Measurements from ENCODE around the gene NKAIN4.

Gene NKAIN4

DNA sequence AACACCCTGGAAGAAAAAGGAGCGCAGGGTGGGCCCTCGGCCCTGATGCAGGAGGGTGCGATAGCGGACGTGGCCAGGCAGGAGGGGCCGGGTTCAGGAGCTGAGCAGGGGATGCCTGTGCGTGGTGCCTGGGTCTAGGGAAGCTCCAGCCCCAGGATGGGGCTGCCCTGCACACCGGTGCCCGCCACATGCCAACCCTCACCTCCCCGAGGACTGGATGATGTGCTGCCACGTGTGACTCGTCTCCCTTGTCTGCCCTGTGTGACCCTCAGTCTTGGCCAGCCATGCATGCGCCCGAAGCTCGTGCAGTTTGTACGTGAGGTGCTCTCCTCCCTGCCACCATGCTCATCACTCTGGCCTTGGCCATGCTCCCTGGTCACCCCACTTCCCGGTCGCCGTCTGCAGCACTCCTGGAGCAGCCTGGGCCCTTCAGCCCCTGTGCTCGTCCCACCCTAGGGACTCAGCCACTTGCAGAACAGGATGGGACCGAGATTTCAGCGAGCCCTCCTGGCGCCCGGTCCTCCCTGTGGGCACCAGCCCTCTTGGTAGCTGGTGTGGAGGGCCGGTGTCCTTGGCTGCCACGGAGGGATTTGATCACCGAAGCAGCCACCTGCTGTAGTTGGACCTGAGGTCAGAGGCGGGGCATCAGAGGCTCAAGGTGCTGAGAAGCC lies 34.5 kb upstream of the NKAIN4 start:
- in situ Hi-C loops (cut with MboI; ENCODE audit: low sequenced_read_pairs), result no loop called here

DNA sequence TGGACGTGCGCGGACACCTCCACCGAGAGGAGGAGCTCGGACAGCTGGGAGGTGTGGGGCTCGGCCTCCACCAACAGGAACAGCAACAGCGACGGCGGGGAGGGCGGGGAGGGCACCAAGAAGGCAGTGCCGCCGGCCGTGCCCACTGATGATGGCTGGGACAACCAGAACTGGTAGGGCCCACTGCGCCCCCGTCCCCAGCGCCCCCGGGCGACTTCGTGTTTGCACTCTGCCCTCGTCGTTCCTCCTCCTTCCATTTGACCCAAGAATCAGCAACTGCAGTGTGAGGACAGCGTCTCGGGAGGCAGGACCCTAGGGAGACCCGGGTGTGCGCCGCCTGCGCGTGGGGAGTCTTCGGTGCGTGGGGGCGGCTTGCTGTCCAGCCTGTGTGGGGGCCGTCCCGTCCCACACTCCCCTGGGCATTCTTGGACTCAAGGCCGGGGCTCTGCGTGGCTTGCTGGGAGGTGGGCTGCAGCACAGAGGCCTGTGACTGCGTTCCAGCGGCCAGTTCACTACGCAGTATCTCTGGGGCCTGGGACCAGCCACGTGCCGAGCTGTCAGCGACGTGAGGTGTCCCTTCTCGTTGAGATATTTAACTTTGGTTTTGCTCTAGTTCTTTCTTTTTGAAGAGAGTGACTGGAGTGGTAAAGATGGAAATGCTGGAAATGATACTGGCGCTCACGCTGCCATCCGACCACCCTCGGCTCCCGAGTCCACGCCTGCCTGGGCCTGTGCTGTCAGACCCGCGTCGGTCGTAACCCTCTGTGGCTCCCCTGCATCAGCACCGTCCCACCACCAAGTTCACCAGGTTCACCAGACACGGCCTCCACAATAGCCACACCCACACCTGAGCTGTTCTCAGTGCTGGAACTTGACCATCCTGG lies 33.7 kb upstream of the NKAIN4 start:
- in situ Hi-C loops (cut with MboI; ENCODE audit: low sequenced_read_pairs), result no loop called here

DNA sequence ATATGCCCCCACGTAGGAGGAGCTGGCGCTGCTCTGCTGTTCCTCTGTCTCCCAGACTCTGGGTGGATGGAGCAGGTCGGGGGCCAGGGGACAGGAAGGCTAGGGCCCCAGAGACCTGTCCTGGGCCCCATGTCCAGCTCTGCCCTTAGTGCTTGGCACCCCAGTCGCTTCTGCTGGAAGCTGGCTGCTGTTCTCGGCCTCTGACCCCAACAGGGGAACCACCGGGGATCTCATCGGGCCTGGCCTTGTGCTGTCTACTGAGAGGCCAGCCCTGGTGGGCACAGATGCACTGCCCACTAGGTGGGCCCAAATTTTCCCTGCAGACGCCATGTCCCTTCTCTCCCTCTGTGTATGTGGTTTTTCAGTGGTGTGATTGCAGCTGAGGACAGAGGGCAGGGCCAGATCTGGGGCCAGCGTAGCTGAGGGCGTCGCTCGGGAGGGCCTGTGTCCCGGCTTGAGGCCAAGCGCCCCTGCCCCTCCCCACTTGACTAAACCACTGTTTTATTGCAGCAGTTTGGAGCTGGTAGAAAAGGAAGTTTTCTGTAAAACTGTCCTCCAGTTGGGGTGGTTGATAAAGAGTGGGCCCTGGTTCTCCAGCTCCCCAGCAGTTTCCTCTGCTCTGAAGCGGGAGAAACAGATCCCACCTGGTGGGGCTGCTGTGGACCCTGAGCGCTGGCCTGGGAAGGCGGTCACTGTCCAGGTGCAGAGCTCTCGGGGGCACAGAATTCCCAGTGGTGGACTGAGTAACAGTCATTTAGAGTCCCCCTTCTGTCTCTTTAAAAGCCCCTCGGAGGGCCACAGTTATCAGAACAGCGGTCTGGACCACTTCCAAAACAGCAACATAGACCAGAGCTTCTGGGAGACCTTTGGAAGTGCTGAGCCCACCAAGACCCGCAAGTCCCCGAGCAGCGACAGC lies 32.8 kb upstream of the NKAIN4 start:
- in situ Hi-C loops (cut with MboI; ENCODE audit: low sequenced_read_pairs), result no loop called here

DNA sequence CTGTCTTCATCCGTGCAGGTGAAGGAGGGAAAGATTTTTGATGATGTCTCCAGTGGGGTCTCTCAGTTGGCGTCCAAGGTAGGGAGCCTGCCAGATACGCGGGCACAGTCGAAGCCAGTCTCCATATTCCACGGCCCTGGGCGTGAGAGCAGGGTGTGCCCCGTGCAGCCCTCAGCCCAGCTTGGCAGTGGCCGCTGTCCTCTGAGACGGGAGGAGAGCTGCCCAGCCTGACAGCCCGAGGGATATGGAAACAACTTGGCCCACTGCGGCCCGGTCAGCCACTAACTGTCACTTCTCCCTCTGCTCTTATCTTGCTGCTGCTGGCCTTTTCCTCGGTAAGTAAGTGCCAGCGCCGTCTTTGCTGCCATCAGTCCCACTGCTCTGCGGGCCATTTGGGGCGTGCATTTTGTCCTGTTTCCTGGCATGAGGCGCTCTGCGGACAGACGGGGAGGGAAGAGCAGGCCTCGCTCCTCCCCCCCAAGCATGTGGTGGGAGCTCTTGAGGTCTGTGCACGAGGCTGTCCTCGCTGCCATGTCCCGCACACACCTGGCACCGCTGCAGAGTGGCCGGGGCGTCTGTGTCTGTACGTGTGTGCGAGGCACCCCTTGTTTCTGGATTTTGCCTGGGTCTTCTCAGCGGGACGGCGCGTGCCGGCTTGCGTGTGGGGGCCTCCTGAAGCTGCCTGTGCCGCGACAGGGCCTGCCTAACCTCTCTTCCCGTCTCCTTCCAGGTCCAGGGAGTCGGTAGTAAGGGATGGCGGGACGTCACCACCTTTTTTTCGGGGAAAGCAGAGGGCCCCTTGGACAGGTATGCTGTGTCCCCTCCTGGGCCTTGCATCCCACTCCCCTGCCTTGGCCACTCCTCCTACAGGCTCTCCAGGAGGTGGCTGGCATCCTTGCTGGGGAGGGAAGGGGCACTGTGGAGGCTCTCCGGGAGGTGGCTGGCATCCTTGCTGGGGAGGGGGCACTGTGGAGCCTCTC lies 31.7 kb upstream of the NKAIN4 start:
- in situ Hi-C loops (cut with MboI; ENCODE audit: low sequenced_read_pairs), result no loop called here

DNA sequence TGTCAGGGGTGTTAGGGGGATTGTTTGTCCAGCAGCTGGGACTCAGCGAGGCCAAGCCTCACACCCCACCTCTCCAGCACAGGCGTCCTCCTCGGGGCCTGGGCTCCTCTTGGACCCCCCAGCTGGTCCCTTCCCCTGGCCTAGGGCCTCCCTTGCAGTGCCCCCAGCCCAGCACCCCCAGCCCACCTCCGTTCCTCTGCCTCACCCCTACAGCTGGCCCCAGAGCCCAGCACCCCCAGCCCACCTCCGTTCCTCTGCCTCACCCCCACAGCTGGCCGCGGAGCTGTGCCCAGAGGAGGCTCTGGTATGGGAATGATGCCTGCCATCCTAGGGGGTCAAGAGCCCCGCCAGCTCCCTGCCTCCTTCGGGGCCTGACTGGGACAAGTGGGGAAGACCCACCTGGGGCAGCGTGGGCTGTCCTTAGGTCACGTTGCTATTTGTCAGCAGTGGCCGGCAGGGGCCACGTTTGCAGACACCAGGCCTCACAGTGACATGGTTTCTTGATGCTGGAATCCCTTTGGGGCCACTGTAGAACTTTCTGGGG lies 30.8 kb upstream of the NKAIN4 start:
- in situ Hi-C loops (cut with MboI; ENCODE audit: low sequenced_read_pairs), result no loop called here

DNA sequence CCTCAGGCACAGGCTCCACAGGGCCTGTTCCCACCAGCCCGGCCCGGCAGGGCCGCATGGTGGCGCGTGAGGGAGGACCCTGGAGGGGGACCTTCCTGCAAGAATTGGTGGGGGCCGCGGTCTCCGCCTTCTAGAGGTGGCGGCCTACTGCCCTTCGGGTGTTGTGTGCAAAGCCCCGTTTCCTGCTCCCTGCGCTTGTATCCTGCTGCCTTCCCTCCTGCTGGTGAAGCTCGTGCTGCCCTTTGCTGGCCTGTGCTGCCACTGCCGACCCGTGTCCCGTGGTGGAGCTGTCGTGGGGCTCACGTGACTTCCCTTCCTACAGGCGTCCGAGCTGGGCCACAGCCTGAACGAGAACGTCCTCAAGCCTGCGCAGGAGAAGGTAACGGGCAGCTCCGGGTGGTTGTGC lies 30.3 kb upstream of the NKAIN4 start:
- in situ Hi-C loops (cut with MboI; ENCODE audit: low sequenced_read_pairs), result no loop called here

DNA sequence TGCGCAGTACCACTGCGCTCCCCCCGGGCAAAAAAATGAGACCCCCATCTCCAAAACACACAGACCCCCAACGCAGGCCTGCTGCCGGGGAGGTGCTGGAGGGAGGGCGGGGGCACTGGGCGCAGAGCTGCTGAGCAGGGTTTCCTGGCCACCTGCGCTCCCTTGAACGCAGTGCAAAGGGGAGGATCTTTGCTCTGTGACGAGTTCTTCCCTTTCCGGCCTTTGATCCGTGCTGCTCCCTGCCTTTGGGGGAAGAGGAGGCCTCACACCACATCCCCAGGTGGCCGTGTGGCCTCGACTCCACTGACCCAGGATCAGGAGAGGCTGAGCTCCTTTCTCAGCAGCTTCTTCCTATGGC lies 29.8 kb upstream of the NKAIN4 start:
- in situ Hi-C loops (cut with MboI; ENCODE audit: low sequenced_read_pairs), result no loop called here

DNA sequence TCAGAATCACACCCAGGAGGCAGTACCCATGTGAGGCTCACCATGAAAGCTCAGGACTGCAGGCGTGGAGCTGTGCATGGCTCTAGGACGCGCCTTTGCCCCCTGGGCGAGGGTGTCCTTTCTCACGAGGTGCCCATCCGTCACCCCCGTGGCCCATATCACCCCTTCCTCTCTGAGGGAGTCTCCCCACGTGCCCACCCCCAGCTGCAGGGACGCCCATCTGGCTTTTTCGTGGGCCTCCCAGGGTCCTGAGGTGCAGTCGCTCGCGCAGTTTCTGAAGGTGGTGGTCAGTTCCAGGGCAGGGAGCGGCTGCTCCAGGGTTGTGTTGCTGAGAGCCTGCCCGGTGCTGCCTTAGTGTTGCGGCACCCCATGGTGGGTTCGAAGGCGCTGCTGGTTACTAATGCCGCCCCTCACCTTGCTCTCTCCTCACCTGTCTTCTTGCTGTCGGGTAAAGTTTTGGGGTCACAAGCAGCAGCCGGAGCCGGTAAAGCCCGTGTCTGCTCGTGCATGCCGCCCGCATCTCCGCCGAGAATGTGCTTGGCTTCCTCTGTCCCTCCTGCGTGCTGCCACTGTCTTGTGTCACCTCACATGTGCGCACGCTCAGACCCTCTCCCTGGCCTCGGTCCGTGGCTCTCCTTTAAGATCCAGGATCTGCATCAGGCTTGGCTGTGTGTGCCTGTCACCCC lies 29.3 kb upstream of the NKAIN4 start:
- in situ Hi-C loops (cut with MboI; ENCODE audit: low sequenced_read_pairs), result no loop called here

DNA sequence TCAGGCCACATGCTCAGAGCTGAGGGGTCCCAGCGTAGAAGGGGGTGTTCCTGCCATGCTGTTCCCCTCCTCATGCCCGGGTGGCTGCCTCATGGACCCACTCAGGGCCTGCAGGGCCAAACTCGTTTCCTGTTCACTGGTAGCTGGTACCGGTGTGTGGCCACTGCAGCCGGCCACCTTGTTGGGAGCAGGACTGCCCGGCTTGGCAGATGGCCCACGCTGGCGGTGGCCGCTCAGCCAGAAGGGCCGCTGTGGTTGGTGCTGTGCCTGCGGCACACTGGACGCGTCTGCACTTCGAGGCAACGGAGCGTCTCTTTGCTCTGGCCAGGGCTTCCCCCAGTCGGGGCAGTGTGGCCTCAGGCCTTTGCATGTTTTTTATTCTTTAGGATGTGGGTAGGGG lies 28.7 kb upstream of the NKAIN4 start:
- in situ Hi-C loops (cut with MboI; ENCODE audit: low sequenced_read_pairs), result no loop called here

DNA sequence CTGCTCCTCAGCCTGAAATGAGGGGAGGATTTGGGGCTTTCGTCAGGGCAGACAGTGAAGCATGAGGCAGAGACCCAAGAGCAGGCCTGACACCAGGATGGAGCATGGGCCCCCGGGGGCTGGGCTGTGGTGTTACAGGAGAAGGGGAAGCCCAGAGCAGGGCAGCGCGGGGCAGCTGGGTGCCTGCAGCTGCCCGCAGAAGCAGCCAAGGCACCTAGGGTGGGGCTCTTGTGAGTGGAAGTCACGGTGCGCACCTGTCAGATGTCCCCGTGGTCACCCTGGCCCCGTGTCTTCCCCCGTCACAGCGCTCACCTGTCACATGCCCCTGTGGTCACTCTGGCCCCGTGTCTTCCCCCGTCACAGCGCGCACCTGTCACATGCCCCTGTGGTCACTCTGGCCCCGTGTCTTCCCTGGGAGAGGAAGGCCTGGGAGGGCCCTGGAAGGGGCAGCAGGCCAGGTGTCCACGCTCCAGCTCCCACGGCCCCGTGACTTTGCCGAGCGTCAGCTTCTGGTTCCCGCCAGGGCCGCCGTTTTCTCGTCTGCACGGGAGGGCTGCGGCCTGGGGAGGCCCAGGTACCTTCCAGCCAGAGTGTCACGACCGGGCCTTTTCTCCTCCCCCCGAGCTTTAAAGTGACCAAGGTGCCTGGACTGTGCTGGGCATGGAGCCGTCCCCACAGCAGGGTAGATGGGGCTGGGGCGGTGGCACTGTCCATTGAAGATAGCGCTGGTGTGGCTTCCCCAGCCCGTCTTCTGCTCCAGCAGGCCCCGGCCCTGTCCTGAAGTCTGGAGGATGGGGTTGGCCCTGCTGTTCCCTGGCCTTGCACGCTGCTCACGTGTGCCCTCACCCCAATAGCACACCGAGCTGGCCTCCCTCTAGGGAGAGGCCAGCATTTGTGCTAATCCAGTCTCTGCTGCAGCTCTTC lies 27.7 kb upstream of the NKAIN4 start:
- in situ Hi-C loops (cut with MboI; ENCODE audit: low sequenced_read_pairs), result no loop called here

DNA sequence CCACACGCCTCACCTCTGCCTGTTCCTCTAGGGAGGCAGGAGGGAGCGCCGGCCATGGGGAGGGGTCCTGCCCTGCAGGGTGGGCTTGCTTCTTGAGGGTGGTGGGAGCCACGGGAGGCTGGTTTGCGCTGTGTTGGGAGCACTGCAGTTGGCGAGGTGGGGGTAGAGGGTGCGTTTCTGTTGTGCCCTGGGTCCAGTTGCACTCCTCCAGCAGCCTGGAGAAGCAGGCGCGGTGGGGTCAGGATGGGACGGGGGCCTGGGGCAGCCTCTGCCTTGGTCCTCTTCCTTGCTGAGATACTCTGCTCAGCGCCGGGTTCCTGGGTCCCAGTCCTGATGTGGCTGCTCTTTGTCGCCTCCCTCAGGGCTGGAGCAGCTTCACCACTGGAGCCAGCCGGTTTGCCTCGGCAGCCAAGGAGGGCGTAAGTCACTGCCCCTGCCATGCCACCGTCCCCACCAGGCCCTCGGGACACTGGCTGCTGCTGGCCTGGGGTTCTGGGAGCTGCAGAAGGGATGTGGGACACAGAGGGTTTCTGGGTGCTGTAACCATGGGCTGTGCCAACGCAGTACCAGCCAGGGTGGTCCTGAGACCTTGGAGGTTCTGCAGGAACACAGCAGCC lies 26.8 kb upstream of the NKAIN4 start:
- in situ Hi-C loops (cut with MboI; ENCODE audit: low sequenced_read_pairs), result no loop called here

DNA sequence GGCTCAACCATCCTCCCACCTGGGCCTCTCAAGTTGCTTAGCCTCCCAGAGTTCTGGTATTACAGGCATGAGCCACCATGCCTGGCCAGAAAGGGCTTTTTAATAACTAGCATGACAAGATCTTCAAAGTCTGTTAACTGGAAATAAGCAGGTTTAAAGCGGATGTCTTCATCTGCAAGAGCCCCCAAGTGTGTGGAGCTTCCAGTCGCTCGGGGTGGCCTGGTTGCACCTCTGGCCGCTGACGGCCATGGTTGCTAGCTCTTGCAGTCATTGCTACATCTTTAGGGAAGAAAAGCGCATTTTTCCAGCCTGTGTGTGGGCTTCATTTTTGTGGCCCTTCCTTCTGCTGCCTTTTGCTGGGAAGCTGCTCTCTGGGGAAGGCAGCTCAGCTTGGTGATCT lies 26.1 kb upstream of the NKAIN4 start:
- in situ Hi-C loops (cut with MboI; ENCODE audit: low sequenced_read_pairs), result no loop called here

DNA sequence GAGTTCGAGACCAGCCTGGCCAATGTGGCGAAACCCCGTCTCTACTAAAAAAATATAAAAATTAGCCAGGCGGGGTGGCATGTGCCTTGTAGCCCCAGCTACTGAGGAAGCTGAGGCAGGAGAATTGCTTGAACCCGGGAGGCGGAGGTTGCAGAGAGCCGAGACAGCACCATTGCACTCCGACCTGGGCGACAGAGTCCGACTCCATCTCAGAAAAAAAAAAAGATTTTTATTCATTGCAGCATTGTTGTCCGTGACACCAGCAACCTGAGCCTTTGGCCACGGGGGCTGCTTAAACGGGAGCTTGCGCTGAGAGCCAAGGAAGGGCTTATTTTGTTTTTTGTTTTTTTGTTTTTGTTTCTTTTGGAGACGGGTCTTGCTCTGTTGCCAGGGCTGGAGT lies 25.7 kb upstream of the NKAIN4 start:
- in situ Hi-C loops (cut with MboI; ENCODE audit: low sequenced_read_pairs), result no loop called here

DNA sequence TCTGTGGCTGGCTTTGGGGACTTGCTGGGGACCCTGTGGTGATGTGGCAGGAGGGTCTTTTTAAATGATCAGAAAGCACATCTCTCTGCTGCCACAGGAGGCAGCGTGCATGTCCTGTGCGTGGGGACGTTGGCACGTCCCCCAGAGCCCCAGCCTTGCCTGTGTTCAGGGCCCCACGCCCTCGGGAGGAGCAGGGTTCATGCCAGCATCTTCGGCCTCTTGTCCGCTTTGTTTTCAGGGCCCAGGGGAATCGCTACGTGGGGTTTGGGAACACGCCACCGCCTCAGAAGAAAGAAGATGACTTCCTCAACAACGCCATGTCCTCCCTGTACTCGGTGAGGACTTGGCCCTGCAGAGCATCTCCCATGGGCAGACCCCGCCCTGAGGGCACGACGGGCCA lies 24.4 kb upstream of the NKAIN4 start:
- in situ Hi-C loops (cut with MboI; ENCODE audit: low sequenced_read_pairs), result no loop called here

DNA sequence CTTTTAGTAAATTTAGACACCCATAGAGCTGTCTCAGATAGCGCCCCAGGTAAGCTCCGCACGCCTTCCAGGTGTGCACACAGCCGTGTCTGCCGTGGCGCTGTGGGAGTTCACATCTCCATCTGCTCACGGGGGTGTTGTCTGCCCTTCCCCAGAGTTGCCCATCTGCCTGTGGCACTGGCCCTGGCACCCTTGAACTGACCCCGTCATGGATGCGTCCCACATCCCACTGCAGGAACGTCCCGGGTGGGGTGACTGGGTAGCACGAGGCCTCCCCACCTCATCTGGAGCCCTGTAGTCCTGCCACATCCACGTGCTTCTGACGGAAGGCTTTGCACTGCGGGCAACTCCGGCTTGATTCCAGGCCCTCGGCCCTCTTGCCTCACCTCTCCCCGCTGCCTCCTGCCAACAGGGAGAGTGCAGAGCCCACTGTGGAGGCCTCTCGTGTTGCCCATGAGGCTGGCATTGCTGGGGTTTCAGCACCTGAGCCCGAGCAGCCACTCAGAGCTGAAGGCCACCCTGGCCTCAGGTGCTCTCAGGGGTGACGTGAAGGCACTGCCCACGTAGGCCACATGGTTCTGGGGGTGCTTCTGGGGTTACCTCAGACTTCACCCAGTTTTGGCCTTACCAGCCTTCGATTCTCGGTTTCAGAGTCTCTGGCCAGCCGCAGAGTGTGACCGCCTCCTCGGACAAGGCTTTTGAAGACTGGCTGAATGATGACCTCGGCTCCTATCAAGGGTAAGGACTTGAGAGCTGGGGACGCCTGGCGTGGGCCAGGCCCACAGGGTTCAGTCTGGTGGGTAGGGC lies 23.4 kb upstream of the NKAIN4 start:
- in situ Hi-C loops (cut with MboI; ENCODE audit: low sequenced_read_pairs), result no loop called here

DNA sequence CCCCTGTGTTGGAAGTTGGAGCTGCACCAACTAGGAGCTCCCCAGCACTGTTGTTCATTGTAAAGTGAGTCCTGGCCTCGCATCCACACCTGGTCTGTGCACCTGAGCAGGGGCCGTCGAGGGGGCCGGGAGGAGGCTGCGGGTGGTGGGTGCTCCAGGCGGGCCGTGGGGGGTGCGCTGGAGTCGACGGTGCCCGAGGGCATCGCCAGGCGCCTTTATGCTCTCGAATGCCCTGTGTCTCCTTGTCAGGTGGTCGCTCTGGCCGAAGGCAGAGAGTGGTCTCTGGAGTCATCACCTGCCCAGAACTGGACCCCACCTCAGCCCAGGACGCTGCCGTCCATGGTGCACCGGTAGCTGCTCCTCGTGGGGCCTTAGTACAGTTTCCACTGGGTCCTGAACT lies 22.7 kb upstream of the NKAIN4 start:
- in situ Hi-C loops (cut with MboI; ENCODE audit: low sequenced_read_pairs), result no loop called here

DNA sequence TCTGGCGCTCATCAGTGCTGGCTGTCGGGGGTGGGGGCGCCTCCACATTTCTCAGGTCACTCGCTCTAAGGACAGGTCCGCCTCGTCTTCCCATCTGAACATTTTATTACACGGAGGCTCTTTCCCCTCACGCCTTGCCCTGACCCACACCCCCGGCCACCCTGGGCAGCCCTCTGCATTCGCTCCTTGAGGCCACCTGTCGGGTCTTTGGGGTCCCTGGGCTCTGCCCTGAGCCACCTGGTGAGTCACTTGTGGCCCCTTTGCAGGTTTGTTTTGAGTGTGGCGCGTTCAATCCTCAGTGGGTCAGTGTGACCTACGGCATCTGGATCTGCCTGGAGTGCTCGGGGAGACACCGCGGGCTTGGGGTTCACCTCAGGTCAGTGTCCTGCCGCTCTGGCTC lies 21.6 kb upstream of the NKAIN4 start:
- in situ Hi-C loops (cut with MboI; ENCODE audit: low sequenced_read_pairs), result no loop called here

Data from hTERT RPE-1 (cell line).